HG03159 (cell line): ENCODE data around the gene ATAD5.
"Not testable (repeated sequence)": the region's sequence is repeated elsewhere in the genome, so short reads cannot be mapped to it uniquely, and the experiment has no call there.

Experiments
- ATAC-seq: cut with Tn5 transposase; IDR thresholded peaks from one replicate; pipeline ENCODE4 v1.9.1; 2021; ENCODE audit warnings: mild to moderate bottlenecking, moderate library complexity; ENCODE audit not compliant: unreplicated experiment

ATAD5 gene, protein sequence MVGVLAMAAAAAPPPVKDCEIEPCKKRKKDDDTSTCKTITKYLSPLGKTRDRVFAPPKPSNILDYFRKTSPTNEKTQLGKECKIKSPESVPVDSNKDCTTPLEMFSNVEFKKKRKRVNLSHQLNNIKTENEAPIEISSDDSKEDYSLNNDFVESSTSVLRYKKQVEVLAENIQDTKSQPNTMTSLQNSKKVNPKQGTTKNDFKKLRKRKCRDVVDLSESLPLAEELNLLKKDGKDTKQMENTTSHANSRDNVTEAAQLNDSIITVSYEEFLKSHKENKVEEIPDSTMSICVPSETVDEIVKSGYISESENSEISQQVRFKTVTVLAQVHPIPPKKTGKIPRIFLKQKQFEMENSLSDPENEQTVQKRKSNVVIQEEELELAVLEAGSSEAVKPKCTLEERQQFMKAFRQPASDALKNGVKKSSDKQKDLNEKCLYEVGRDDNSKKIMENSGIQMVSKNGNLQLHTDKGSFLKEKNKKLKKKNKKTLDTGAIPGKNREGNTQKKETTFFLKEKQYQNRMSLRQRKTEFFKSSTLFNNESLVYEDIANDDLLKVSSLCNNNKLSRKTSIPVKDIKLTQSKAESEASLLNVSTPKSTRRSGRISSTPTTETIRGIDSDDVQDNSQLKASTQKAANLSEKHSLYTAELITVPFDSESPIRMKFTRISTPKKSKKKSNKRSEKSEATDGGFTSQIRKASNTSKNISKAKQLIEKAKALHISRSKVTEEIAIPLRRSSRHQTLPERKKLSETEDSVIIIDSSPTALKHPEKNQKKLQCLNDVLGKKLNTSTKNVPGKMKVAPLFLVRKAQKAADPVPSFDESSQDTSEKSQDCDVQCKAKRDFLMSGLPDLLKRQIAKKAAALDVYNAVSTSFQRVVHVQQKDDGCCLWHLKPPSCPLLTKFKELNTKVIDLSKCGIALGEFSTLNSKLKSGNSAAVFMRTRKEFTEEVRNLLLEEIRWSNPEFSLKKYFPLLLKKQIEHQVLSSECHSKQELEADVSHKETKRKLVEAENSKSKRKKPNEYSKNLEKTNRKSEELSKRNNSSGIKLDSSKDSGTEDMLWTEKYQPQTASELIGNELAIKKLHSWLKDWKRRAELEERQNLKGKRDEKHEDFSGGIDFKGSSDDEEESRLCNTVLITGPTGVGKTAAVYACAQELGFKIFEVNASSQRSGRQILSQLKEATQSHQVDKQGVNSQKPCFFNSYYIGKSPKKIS (N-terminal part only)

DNA sequence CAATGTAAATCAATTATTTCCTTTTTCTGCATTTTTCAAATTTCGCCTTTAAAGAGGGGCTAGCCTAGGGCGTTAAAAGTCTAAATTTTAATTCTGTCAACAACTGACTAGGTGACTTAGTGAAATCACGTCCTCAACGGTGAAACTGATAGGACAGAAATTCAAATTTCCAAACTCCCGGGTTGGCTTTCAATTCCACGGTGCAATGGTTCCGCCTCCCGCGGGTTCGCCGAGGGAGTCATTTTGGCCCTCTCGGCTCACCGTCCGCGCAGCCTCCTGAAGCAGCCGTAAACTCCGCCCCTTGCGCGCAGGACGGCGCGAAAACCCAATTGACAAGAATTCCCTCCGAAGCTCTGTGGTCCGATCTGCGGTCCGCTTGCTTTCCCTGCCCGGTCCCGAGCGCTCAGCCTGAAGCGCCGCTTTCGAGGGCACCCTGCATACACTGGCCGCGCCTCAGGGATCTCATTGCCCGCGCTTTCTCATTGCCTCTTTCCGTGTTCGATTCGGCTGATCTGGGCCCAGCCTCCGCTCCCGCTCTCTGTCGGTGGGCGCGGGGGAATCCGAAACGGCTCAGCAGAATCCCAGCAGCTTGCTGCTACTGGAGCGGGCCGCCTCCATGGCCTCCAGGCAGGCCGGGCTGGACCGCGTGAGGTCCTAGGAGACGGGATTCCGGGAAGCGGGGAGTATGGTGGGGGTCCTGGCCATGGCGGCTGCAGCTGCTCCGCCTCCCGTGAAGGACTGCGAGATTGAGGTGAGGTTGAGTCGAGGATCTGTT, at the start of gene ATAD5:
Gene ATAD5 (plus strand): TSS at position 304 of the 775 bp plus-strand sequence. CDS start 382 bp downstream, at position 686.
- ATAC-seq: peak; percentile 71

DNA sequence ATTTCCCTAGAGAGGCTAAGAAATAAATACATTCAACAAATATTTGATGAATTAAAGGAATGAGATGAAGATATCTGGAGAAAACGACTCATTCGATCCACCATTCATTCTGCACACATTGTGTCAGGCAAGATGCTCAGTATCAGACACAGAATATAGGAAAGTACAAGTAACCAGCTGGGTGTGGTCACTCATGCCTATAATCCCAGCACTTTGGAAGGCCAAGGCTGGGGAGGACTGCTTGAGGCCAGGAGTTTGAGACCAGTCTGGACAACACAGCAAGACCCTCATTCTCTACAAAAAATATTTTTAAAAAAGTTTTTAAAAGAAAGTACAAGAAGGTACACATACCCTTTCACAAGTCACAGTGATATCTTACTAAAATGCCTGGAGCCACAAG, 49.6 kb upstream of the ATAD5 start:
- no peak for ATAC-seq

DNA sequence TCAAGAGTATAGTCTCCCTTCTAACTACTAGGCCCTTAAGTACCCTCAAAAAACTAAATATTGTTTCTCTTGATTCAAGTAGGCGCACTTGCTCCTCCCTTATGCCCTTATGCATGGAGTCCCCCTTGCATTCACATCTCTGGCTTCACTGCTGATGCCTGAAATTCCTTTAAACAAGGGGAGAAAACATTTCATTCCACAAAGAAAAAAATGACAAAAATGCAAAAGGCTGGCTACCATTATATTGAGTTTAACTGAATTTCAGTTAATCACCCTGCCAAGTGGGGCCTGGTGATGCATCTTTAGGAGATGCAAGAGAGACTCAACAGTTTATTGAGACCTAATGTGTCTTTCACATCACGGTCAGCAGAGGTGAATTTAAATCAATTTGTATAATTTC, 42.8 kb upstream of the ATAD5 start:
- no peak for ATAC-seq

DNA sequence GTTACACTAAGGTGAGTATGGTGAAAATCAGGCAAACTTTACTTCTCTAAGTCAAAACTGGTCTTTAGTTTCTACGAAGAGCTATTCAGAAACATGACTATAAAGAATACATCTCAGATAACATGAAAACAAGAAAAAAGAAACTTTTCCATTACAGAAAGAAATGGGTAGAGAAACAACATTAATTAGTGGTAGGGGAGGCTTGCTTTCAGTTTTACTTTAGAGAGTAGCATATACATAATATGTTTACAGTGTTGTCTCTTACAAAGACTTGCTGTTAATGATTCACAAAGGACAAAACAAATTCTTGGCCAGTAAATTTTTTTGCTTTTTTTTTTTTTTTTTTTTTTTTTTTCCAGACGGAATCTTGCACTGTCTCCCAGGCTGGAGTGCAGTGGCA, 41.5 kb upstream of the ATAD5 start:
- no peak for ATAC-seq

DNA sequence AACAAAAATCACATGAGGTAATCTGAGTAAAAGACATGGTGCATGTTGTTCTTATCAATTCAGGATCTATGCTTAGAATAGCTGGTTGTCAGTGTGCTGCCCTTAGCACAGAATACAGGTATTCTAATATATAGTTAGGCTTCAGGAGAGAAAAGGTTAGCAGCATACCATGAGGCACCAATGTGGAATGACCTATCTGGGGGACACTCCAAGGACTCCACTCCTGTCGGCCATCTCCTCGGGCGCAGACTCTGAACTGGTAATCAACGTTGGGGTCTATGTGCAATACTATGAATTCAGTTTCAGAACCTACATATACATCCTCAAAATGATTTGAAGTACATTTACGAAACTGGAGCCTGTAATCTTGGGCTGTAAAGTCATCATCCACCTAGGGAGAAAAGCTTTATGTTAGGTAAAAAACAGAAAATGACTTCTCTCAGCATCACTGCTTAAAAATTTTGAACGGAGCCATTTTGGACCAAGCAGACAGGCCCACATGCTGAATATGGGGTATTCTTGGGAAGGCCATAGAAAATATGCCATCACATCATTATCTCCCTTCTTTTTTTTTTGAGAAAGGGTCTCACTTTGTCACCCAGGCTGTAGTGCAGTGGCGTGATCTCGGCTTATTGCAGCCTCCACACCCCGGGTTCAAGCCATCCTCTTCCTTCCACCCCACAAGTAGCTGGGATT, 38.3 kb upstream of the ATAD5 start:
- no peak for ATAC-seq

DNA sequence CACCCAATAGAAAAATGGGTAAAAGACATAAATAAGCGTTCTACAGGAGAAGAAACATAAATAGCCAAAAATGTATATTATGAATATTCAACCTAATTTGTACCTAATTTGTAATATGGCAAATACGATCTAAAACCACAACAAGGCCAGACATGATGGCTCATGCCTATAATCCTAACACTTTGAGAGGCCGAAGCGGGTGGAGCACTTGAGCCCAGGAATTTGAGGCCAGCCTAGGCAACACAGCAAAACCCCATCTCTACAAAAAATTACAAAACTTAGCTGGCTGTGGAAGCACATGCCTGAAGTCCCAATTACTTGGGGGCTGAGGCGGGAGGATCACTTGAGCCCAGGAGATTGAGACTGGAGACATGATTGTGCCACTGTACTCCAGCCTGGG, 37.4 kb upstream of the ATAD5 start:
- no peak for ATAC-seq

DNA sequence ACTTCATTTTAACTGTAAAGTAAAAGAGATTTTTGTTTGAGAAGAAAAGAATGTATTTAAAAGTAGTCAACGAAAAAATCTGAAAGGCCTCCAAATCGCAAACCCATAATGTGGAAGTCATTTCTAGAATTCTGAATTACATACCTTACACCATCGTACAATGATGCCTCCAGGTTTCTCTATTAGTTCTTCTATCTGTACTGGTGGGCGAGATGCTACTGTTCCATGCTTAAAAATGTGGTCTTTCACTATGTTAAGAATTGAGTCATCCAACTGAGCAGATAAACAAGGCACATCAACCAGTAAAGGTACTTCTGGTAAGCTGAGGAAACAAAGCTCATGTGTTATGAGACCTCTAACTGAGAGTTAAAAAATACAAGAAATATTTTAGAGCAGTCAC, 35.8 kb upstream of the ATAD5 start:
- ATAC-seq: no peak

DNA sequence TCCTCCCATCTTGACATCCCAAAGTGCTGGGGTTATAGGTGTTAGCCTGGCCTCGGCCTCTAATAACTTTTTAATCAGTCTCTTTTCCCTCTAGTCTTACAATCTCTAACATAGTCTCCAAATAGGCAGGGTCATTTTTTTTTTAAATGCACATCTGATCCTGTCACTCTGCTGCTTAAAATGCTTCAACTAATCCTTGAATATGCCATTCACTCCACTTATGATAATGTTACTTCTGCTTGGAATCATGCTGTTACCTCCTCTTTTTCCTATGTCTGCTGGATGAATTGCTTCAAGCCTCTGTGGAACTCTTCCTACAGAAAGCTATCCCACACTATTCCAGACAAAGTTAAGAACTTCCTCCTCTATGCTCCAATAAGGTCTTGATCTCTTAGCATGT, 30.1 kb upstream of the ATAD5 start:
- ATAC-seq: no peak

DNA sequence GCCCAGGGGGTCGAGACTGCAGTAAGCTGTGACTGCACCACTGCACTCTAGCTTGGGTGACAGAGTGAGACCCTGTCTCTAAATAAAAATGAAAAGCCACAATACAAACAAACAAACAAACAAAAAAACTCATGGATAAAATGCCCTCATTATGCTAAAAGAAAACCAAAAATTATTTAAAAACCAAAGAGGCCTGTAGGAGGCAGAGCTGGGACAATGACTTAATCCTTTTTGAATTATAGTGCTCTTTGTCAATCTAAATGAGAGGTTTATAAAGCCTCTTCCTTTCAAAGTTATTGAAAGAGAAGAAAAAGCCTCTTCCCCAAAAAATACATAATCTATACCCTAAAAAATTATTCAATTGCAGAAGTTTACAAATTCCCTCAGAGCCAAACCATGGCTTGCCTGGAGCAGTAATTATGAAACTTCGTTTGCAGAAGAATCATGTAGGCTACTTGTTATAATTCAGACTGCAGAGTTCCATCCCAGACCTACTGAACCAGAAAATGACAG, 25.8 kb upstream of the ATAD5 start:
- no peak for ATAC-seq

DNA sequence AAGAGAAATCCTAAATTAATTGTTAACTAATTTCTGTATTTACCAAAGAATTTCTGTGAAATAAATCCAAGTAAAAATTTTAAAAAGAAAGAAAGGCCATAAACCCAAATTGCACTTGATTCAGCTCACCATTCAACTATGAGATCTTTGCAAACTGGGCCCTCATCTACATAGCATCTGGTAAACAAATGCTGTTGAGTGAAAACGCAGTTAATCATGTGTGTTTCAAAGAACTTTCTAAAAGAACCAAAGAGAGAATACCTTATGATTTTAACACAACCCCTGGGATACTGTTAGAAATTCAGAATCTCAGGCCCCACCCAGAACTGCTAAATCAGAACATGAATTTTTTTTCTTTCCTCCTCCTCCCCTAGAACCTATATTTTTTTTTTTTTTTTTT, 23.9 kb upstream of the ATAD5 start:
- no peak for ATAC-seq

DNA sequence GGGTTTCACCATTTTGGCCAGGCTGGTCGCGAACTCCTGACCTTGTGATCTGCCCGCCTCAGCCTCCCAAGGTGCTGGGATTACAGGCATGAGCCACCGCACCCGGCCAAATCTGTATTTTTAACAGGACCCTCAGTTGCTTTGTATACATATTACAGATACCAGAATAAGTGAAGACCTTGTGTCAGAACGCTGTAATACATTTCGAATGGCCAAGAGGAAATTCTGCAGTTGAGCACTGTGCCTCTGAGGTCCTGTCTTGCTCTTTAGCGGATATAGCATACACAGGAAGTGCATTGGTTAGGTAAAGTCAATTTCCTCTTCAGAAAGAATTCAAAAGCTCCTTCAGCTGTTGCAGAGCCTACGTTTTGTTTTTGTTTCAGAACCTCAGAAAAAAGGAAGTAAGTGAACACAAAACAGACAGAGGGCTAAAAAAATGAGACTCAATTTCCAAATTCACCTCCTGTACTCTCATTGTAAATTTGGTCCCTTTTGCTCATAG, 22.9 kb upstream of the ATAD5 start:
- peak; percentile 82 for ATAC-seq

DNA sequence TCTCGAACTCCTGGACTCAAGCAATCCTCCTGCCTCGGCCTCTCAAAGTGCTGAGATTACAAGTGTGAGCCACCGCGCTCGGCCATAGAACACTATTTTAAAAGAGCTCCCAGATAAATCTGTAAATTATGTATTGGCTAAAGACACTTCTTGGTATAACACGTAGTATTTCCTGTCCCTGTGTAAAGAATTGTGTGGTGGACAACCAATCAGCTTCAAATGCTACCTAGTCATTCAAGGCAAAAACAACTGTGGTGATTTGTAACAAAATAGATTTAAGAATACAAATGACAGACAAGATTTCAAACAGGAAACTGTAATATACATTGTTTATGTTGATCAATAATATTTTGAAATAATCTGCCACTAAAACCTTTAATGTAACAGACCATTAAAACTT, 21.9 kb upstream of the ATAD5 start:
- no peak for ATAC-seq

DNA sequence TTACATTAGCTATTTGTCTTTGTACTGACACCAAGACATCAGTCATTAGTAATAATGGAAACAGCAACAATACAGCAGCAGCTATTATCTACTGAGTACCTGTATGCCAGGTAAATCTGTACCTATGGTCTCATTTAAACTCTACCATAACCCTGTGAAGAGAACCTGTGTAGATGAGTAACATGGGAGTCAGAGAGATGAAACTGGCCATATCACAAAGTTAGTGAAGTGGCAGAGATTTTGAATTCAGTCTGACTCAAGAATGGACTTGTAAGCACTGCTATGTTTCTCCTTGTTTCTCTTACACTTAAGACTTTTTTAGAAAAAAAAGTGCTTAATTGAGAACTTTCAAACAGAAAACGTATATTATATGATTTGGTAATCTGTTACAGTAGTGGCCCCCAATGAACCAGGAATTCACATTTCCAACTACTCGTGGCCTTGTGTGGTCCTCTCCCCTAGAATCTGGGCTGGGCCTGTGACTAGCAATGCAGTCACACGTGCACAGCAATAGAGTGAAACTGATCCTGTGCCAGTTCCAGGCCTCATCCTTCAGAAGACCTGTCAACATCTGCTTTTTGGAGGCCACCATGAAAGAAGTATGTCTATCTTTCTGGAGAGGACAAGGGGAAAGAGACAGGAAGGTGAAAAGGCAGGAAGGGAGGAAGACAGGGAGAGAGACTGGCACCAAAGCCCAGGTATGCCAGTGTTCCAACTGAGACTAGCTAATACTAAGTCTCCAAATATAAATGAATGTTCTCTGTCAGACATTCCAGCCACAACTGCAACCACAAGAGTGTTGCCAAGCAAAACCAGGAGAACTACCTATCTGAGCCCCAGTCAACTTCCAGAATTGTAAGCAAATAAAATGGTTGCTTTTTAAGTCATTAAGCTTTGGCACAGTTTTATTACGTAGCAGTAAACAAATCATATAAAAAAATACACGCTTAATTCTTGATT, 19.3 kb upstream of the ATAD5 start:
- no peak for ATAC-seq

DNA sequence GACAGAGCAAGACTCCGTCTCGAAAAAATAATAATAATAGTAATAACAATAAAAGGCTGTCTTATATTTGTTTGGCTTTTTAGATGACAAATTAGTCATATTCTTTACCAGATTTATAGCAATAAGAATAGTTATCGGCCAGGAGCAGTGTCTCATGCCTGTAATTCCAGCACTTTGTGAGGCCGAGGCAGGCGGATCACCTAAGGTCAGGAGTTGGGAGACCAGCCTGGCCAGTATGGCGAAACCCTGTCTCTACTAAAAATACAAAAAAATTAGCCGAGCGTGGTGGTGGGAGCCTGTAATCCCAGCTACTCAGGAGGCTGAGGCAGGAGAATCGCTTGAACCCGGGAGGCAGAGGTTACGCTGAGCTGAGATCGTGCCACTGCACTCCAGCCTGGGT, 17.5 kb upstream of the ATAD5 start:
- not testable (repeated sequence) for ATAC-seq

DNA sequence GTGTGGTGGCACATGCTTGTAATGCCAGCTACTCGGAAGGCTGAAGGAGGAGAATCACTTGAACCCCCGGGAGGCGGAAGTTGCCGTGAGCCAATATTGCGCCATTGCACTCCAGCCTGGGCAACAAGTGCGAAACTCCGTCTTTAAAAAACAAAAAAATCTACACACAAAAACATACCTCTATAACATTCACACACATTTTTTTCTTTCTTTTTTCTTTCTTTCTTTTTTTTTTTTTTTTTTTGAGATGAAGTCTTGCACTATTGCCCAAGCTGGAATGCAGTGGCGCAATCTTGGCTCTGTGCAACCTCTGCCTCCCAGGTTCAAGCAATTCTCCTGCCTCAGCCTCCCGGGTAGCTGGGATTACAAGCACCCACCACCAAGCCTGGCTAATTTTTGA, 16.9 kb upstream of the ATAD5 start:
- not testable (repeated sequence) for ATAC-seq

DNA sequence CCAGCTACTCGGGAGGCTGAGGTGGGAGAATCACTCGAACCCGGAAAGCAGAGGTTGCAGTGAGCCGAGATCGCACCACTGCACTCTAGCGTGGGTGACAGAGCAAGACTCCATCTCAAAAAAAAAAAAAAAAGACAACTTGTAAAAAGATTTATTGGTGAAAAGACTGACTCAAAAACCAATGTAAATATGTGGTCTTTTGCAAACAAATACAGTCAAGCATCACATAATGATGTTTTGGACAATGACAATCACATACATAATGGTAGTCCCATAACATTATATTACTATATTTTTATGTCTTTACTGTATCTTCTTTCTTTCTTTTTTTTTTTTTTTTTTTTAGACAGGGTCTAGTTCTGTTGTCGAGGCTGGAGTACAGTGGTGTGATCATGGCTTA, 15.6 kb upstream of the ATAD5 start:
- ATAC-seq: no peak

DNA sequence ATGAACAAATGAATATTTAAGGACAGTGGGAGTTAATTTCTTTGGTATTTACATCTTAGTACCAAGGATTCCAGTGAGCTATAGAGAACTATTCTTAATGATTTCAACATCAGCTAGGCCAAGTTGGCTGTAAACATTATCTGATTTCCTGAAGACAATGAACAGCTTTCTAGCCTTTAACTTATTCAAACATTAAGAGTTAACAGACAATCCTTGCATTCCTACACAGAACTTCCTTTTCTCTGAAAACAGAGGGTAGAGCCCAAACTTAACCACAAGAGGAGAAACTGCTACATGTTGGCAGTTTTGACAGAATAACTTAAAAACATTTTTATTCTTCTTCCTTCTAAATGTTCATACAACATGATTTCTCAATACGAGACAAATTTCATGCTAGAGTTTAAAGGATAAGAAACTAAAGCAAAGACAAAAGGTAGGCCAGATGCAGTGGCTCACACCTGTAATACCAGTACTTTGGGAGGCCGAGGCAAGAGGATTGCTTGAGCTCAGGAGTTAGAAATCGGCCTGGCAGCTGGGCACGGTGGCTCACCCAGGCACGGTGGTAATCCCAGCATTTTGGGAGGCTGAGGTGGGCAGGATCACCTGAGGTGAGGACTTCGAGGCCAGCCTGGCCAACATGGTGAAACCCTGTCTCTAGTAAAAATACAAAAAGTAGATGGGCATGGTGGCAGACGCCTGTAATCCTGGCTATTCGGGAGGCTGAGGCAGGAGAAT, 11.6 kb upstream of the ATAD5 start:
- ATAC-seq: no peak
